ENCODE results near the gene KCTD13.
"Not testable (repeated sequence)": the region's sequence is repeated elsewhere in the genome, so short reads cannot be mapped to it uniquely, and the experiment has no call there.

The KCTD13 gene

DNA sequence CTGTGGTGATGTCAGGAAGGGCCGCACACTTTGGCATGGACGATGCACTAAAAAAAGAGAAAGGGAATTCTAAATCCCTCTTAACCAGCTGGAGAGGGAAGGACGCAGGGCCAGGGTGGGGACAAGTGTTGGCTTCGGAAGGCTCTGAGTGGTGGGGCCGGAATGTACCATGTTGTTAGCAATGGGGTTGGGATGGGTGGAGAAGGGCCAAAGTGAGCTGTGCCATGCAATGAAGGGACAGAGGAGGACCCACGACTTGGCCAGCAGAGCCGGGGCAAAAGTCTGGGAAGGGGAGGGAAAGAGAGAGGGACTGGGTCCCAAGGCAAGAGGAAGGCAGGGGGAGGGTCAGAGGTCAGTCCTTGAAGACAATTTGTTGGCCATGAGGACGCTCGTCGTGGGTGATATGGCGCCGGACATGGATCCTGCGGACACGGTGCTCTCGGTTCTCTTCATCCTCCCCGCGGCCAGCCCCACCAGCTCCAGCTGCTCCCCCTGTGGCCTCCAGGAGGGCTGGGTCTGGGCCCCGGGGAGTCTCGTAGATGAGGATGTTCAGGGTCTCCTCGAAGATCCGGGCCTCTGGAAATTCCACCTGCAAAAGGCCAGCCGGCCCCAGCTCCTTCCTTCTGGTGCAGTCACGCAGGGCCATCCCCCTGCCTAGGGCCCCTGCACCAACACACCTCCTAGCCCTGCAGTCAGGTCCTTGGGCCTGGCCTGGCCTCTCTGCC lies 19.3 kb downstream of the KCTD13 start:
- DNase-seq (ENCODE audit: low read depth) = no peak

DNA sequence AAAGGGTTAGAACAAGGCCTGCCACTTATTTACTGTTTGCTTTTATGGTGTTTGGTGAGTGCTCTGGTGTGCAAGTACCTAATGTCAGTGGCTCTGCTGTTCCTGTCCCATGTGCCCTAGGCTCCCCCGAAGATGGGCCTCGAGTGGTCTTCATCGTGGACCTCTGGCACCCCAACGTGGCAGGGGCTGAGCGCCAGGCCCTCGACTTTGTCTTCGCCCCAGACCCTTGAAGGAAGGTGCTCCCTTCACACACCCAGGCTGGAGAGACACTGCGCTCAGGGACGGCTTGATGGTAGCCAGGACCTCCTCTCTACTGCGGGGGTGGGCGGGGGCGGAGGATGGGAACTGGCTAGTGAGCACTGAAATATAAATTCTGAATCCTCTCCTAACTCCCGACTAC lies 20.4 kb downstream of the KCTD13 start:
- no peak for DNase-seq (ENCODE audit: low read depth)

DNA sequence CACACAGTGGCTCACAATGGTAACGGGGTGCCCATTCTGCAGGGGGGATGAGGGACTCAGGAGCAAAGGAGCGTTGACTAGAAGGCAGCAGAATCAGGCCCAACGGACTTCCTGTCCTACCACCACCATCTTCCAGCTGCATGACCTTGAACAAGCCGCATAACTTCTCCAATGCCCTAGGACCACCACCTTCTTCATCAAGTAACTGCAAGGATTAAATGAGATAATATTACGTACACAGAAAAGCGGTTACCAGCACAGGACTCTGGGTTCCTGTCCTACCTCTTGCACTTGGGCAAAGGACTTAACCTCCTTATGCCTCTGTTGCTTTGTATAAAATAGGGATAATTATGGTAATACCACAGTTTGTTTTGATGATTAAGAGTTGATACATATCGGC lies 21.1 kb downstream of the KCTD13 start:
- DNase-seq (ENCODE audit: low read depth) = no peak

DNA sequence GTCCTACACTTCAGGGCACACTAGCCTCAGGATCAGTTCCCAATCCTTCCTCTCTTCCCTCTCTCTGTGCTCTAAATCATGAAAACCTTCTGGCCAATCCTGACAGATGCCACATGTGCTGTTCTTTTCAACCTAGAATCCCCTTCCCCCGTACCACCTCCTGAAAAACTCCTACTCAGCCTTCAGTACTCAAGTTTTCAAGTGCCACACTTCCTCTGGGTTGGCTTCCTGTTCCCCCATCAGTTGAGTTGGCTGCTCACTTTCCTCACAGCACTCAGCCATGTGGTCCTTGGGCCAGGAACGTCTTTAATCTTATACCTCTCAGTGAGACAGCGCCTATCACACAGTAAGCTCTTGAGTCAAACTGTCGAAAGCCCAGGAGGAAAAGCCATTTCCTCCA lies 22.4 kb downstream of the KCTD13 start:
- no peak for DNase-seq (ENCODE audit: low read depth)

DNA sequence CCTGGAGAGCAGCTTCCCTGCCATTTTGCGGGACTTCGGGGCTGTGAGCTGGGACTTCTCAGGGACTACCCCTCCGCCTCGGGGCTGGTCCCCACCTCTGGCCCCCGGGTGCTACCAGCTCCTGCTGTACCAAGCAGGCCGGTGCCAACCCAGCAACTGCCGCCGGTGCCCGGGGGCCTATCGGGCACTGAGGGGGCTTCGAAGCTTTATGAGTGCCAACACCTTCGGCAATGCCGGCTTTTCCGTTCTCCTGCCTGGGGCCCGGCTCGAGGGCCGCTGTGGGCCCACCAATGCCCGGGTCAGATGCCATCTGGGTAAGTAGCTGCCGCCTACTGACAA lies 24.4 kb downstream of the KCTD13 start:
- DNase-seq (ENCODE audit: low read depth) = no peak

DNA sequence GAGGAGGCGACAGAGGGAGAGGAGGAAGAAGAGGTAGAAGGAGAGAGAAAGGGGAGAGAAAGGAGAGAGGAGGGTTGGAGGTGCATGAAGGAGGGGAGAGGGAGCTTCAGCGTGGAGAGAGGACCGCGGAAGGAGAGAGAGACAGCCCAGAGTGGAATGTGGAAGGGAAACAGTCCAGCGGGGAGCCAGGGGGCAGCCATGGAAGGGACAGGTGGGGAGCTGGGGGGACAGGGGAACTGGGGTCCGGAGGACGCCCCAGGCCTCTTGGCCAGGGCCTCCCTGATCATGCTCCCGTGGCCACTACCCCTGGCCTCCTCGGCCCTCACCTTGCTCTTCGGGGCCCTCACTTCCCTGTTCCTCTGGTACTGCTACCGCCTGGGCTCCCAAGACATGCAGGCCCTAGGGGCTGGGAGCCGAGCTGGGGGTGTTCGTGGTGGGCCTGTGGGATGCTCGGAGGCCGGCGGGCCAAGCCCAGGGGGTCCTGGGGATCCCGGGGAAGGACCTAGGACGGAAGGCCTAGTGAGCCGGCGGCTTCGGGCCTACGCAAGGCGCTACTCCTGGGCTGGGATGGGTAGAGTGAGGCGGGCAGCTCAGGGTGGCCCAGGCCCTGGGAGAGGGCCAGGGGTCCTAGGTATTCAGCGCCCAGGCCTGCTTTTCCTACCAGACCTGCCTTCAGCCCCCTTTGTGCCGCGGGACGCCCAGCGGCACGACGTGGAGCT lies 25.0 kb downstream of the KCTD13 start:
- DNase-seq (ENCODE audit: low read depth) = peak; percentile 45

DNA sequence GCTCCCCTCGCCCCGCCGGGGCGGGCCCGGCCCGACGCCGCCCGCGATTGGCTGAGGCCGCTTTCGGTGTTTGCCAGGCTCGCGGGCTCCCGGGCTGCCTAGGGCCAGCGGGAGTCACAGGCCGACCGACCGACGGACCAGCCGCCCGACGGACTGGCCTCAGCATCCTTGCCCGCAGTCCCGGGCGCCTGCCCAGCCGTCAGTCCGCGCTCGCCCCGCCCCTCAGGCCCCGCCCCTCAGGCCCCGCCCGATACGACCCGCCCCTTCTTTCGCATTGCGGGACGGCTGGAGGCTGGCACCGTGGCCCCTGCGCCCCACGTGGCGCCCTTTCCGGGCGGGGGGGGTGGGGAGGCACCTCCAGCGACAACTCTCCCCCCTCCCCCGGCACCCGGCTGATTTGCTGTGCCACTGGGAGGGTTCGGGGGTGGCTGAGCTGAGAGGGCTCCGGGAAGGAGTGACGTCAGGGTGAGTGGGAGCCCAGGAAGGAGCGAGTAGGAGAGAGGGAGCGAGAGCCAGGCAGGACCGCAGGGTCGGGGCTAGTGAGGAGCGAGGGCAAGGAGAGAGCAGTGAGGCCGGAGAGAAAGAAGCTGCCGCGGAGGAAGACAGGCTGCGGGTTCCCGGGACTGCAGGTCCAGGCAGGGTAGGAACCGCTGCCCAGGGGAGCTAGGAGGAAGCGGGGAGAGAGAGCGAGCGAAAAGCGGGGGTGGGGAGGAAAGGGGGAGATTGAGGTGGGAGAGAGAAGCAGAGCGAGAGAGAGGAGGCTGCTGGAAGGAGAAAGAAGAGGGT lies 25.7 kb downstream of the KCTD13 start, which contains the start of gene ASPHD1:
Gene ASPHD1, plus strand, starts transcription at position 387 of the 786 bp plus-strand sequence. CDS start 484 bp downstream, outside the sequence.
- DNase-seq (ENCODE audit: low read depth) = peak; percentile 94

DNA sequence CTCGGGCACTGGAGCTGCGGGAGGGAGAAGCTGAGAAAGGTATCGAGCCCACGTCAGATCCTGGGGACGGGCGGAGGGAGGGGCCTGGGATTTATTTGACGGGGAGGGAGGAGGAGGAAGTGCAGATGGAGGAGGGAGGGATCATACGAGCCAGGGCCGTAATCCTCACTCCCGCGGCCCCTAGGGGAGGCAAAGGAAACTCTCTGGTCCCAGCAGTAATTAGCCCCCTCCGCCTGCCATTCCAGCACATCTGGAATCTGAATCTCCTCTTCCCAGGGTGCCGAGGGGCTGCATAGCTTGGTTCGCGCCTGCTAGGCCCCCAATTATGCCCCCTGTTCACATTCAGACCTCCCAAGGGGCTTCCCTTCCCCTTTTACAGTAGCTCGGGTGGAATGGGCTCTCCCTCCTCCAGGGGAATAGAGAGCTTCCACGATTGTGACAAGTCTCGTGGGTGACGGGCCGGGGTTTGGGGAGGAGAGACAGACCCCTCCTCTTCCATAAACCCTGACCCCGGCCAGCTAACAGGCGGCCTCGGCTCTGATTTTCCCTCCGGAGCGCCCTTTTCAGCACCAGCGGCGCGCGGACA lies 26.4 kb downstream of the KCTD13 start, which contains the start of gene SEZ6L2:
Gene SEZ6L2, minus strand, starts transcription at position 35 of the 586 bp plus-strand sequence. CDS start 531 bp downstream, outside the sequence.
- DNase-seq (ENCODE audit: low read depth) = peak; percentile 94

DNA sequence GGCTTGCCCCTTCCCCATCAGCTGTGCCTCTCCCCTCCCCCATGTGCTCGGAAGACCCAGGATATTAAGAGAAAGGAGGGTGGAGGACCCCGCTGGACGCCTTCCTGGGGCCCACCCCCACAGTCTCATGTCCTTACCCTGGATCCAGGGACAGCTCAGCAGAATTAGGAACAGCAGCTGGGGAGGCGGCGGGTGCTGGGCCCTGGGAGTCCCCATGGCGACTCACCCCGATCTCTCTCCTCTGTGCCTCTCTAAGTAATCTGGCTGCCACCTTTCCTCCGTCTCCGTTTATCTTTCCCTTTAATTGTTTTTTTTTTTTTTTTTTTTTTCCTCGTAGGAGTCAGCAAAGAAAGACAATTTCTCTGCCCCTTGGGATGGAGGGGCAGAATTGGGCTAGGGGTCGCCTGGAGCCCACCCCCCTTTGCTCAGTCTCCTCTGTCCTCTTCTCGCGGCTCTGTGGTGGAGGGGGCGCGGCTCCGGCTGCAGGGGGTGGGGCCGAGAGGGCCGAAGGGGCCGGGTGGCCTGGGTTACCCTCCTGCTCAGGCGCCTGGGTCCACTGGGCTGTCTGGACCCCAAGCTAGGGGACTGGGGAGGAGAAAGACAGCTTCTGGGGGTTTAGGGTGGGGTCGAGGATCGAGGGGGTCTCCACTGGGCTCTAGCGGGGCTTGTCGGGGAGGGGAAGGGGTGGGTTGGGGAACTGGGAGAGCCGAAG lies 27.1 kb downstream of the KCTD13 start:
- DNase-seq (ENCODE audit: low read depth) = peak; percentile 56

DNA sequence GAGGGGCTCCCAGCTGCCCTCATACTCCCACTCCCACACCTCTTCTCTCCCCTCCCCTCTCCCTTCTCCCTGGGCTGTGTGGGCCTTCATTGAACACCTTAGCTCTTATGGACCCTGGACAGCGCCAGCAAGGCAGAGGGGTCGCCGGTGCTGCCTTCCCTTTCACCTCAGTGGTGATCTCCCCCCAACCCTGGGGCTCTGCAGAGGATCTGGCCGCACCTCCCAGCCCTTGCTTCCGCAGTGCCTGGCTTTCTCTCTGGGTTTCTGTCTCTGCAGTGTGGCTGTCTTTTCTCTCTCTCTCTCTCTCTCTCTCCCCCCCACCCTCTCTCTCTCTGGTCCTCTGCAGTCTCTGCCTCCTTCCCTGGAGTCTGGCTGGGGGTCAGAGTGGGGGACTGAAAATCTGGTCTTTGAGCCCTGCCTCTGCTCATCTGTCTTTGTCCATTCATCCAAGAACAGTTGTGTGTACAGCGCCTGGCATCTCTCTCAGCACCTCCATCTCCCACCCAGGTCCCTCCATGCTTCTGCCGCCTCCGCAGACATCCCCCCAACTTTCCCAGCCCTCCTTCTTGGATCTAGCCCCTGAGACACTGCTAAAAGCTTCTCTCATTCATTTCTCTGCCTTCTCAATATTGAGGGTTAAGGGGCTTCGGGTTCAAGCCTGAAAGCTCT lies 27.8 kb downstream of the KCTD13 start:
- DNase-seq (ENCODE audit: low read depth) = no peak

DNA sequence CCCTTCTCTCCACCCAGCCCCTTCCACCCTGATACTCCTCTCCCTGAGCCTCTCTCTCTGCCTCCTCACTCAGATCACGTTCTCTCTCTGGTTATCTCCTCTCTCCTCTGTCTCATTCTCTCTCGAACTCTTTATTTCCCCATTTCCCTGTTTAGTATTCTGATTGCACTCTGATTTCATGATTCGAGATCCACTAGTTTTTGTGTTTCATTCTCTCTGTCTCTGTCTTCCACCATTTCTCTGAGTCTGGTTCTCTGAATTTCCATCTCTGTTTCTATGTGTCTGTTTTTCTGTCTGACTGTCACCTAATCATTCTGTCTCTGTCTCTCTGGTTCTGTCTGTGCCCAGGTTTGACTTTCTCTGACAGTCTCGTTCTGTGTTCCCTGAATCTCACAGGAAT lies 28.7 kb downstream of the KCTD13 start:
- no peak for DNase-seq (ENCODE audit: low read depth)

DNA sequence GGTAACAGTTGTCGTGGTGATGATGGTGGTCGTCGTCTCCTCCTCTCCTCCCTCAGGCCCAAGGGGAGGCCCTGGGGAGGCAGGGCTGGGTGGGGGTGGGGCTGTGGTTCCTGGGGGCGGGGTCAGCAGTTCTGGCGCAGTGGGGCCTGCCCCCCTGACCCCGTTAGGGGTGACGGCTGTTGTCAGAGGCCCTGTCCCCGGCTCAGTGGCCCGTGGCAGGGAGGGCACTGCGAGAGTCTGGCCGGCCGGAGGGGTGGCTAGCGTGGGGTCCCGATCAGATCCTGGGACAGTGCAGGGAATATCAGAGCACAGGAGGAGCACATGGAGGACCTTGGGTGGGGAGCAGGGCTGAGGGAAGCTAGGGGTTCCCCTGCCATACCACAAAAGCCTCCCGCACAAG lies 29.2 kb downstream of the KCTD13 start:
- DNase-seq (ENCODE audit: low read depth) = no peak

DNA sequence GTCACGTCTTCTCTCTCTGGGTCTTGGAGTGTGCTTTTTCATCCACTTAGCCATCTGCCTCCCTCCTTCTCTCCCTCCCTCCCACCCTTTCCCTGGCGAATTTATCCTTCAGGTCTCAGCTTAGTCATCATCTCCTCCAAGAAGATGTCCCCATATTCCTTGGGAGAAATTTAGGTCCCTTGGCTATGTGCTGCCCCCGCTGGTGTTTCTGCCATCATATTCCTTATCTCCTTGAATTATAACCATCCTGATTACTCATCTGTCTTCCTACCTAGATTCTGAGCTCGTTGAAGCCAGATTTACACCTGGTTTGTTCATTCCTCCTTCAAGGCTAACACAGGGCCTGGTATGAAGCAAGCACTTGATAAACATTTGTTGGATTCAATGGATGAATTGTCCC lies 31.7 kb downstream of the KCTD13 start:
- no peak for DNase-seq (ENCODE audit: low read depth)

DNA sequence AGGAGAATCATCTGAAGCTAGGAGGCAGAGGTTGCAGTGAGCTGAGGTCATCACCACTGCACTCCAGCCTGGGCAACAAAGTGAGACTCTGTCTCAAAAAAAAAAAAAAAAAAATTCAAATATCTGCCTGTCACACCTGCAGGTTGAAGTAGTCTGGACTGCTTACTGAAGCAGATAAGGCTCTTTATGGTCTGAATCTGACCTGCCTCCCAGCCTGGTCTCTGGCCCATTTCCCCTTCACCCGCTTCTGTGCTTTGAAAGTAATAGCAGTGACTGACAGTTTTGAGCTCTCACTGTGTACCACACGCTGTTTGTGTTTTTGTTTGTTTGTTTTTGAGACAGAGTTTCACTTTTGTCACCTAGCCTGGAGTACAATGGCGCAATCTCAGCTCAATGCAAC lies 32.5 kb downstream of the KCTD13 start:
- DNase-seq (ENCODE audit: low read depth) = no peak

DNA sequence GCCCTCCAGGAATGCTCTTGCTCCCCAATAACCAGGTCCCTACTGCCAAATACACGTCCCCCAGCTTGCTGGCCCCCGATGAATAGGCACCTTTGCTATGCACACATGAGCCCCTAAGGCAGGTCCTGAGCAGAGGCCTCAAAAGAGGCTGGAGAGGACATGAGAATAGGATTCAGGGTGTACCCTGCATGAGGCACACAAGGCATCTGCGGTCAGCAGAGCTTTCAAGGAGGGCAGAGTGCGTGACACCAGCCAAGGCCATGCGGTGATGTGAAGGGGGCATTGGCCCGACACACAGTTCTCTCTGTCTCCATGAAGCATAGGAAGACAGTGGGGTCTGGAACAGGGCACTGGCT lies 33.6 kb downstream of the KCTD13 start:
- DNase-seq (ENCODE audit: low read depth) = no peak

DNA sequence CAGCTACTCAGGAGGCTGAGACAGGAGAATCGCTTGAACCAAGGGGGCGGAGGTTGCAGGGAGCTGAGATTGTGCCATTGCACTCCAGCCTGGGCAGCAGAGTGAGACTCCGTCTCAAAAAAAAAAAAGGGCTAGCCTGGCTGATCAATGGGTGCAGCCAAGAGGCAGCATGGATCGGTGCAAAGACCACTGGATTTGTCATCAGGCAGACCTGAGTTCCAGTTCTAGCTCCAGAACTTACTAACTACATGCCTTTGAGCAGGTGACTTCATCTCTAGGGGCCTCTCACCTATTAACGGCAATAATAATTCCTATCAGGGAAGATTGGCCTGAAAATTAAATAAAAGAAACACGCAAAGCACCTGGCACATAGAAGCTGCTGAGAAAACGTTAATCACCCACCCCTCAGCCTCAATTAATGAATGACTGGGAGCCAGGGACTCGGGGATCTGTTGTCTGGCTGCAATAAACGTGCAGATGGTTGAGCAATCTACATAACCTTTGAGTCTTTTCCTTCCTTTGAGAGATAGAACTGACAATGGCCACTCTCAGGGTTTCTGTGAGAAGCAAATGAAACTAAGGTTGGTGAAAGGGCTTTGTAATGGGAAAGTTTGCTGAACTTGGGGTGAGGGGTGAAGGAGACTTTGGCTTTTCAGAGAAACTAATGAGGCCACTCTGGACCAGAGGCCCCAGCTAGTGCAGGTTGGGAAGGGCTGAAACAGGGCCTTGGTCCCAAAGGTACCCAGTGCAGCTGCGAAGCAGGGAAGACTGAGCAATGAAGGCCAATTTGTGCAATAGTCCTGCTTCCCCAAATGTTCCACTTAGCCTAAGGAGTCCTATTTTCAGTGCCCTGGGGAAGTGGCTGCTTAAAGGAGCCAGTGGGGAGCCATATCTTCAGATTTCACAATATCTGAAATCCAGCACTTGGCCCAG lies 34.2 kb downstream of the KCTD13 start:
- DNase-seq (ENCODE audit: low read depth) = no peak

DNA sequence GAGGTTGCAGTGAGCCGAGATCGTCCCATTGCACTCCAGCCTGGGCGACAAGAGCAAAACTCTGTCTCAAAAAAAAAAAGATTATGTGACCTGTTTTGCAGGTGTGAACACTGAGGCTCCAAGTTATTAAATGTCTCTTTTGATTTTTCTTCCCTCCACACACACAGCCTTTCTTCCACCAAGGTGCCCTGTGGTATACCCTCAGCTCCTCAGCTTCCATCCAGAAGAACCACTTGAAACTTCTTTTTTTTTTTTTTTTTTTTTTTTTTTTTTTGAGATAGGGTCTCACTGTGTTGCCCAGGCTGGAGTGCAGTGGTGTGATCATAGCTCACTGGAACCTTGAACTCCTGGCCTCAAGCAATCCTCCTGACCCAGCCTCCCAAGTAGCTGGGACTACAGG lies 36.7 kb downstream of the KCTD13 start:
- not testable (repeated sequence) for DNase-seq (ENCODE audit: low read depth)

DNA sequence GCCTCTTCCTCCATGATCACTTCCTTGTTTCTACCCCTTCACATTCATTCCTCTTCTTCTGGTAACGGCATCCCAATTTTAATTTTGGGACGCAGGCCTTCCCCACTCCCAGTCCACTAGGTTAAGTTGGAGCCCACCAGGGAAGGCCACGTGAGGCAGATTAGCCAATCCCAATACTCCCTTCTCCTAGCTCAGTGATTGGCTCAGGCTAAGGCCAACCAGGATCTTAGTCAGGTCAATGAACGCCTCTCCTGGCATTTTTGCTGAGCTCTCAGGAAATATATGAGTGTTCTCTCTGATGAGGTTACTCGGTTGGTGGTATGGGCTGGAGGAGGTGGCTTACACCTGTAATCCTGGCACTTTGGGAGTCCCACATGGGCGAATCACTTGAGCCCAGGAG lies 42.0 kb downstream of the KCTD13 start:
- peak; percentile 26 for DNase-seq (ENCODE audit: low read depth)

DNA sequence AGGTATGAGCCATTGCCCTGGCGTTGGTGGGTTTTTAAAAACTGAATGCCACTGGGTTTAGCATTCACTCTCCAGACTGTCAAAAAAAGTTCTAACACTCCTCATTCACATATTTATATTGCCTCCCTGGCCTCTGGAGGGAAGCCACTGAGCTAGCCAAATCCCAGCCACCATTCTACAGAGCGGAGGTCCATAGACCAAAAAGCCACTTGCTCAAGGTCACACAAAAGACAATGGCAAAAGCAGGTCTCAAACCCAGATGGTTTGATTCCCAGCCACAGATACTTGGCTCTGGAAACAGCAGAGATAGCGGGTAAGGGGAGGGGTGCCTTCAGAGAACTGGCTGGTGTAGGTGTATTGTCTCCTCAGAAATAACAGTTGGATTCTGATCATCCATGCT lies 45.0 kb downstream of the KCTD13 start:
- no peak for DNase-seq (ENCODE audit: low read depth)

DNA sequence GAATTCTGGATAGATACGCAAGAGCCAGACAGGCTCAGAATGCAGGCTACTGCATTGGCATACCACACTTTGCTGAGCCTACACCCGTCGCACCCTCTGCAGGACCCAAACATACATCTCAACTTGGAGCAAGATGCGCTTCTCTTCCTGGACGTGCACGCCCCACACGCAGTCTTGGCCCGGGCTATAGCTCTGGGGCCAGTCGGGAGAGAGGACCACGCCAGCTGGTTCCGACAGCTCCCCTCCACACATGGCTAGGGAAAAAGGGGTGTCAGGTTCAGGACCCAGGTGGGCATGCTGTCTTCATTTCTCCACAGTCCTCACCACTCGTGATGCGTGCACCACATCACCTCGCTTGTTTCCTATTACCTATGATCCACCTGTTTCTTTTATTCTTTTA lies 47.9 kb downstream of the KCTD13 start:
- DNase-seq (ENCODE audit: low read depth) = no peak

All from ELR (cell line).